K562 (cell line): Measurements from ENCODE around the gene F13A1. TPM values are rescaled to one million over a fixed set of nuclear protein-coding genes. Genes with fewer than 3 reads are reported as not detected.

Experiments used
- PHF21A ChIP-seq: fragments of 450-650 bp; IDR thresholded peaks from 2 replicates; pipeline ENCODE4 v1.6.1; 2017; ENCODE audit warnings: low read depth, borderline replicate concordance
- ZC3H11A ChIP-seq: IDR thresholded peaks from 2 replicates; pipeline ENCODE4 v1.6.1; 2012; ENCODE audit warnings: low read depth, low read length, improper control_type of control experiment
- ZNF253 ChIP-seq: fragments of 250-450 bp; sonication (Bioruptor Pico); conservative IDR thresholded peaks from 2 replicates; pipeline ENCODE4 v1.6.1; 2021; ENCODE audit warnings: mild to moderate bottlenecking
- ZNF589 ChIP-seq: fragments of 200-800 bp; sonication (Bioruptor generic); IDR thresholded peaks from 2 replicates; pipeline ENCODE4 v1.6.1; 2016; ENCODE audit warnings: low read depth, missing genetic modification characterization, missing compliant biosample characterization
- polyA plus RNA-seq, 8 experiments: library from polyadenylated mRNA; depleted of rRNA in 4 of 8; stranded (reverse) in 5 of 8; unstranded in 3 of 8; fragments of >200 nt; fragmentation: Nextera tagmentation in 2 of 8; fragmentation: Illumina TruSeq in 1 of 8; extraction: Ambion mirVana in 2 of 8; extraction: Trizol in 1 of 8; gene quantifications; 2 replicates each; pipeline versions ENCODE4 v1.2.1 to v1.2.3, GENCODE V29; 2011 to 2014; ENCODE audit warnings: inconsistent platforms in 1 of 8, missing spikeins in 1 of 8
- total RNA-seq, 7 experiments: library from RNA; depleted of rRNA in 6 of 7; stranded (reverse); fragments of >200 nt in 6 of 7; fragmentation: Illumina TruSeq in 2 of 7; extraction: Trizol in 2 of 7; gene quantifications; 2 replicates each; pipeline versions ENCODE4 v1.2.1 to v1.2.3, GENCODE V29; 2011 to 2021; ENCODE audit warnings: low replicate concordance in 1 of 7
- TF ChIP-seq, protein P1 (sequence below): fragments of 450-650 bp; IDR thresholded peaks from 2 replicates; pipeline ENCODE4 v1.6.1; 2016; ENCODE audit warnings: low read depth
- TF ChIP-seq, protein P2 (sequence below): fragments of 450-650 bp; IDR thresholded peaks from 2 replicates; pipeline ENCODE4 v1.6.1; 2018; ENCODE audit warnings: mild to moderate bottlenecking, low read depth; ENCODE audit not compliant: partially characterized antibody

The F13A1 gene
- total and polyA plus RNA-seq, 9 of the 15 experiments (the other 6 are each of a cell fraction or from before 2014, with no cell fraction given), result 0.33 TPM; not detected in 8

DNA sequence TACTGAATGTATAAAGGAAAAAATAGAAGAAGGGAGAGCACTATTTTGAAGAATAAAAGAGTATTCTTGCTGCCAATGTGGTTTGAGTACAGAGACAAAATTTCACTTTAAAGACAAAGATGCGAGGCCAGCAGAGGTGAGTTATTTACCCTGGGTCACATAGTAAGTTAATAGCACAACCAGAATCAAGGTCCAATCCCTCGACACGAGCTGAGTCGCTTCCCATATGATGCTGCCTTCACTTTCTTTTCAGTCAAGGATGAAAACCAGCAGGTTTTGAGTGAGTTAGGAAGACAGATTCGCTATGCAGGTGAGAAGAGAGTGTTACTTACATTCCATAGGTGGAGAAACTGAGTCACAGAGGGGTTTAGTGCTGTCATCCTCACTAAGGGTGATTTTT lies 75.8 kb downstream of the F13A1 start (continued):
- TF ChIP-seq, protein P1, sequence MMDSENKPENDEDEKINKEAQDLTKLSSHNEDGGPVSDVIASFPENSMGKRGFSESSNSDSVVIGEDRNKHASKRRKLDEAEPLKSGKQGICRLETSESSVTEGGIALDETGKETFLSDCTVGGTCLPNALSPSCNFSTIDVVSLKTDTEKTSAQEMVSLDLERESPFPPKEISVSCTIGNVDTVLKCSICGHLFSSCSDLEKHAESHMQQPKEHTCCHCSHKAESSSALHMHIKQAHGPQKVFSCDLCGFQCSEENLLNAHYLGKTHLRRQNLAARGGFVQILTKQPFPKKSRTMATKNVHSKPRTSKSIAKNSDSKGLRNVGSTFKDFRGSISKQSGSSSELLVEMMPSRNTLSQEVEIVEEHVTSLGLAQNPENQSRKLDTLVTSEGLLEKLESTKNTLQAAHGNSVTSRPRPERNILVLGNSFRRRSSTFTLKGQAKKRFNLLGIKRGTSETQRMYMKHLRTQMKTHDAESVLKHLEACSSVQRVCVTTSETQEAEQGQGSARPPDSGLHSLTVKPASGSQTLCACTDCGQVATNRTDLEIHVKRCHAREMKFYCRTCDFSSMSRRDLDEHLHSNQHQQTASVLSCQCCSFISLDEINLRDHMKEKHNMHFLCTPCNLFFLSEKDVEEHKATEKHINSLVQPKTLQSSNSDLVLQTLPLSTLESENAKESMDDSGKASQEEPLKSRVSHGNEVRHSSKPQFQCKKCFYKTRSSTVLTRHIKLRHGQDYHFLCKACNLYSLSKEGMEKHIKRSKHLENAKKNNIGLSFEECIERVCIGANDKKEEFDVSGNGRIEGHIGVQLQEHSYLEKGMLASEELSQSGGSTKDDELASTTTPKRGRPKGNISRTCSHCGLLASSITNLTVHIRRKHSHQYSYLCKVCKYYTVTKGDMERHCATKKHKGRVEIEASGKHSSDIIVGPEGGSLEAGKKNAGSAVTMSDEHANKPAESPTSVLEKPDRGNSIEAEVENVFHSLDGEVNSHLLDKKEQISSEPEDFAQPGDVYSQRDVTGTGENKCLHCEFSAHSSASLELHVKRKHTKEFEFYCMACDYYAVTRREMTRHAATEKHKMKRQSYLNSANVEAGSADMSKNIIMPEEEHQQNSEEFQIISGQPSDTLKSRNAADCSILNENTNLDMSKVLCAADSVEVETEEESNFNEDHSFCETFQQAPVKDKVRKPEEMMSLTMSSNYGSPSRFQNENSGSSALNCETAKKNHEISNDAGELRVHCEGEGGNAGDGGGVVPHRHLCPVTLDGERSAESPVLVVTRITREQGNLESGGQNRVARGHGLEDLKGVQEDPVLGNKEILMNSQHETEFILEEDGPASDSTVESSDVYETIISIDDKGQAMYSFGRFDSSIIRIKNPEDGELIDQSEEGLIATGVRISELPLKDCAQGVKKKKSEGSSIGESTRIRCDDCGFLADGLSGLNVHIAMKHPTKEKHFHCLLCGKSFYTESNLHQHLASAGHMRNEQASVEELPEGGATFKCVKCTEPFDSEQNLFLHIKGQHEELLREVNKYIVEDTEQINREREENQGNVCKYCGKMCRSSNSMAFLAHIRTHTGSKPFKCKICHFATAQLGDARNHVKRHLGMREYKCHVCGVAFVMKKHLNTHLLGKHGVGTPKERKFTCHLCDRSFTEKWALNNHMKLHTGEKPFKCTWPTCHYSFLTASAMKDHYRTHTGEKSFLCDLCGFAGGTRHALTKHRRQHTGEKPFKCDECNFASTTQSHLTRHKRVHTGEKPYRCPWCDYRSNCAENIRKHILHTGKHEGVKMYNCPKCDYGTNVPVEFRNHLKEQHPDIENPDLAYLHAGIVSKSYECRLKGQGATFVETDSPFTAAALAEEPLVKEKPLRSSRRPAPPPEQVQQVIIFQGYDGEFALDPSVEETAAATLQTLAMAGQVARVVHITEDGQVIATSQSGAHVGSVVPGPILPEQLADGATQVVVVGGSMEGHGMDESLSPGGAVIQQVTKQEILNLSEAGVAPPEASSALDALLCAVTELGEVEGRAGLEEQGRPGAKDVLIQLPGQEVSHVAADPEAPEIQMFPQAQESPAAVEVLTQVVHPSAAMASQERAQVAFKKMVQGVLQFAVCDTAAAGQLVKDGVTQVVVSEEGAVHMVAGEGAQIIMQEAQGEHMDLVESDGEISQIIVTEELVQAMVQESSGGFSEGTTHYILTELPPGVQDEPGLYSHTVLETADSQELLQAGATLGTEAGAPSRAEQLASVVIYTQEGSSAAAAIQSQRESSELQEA, result no peak
- TF ChIP-seq ZC3H11A (no peak), ZNF589 (CRISPR knock-in tag) (no peak), PHF21A (no peak), ZNF253 (no peak)
- TF ChIP-seq, protein P2, sequence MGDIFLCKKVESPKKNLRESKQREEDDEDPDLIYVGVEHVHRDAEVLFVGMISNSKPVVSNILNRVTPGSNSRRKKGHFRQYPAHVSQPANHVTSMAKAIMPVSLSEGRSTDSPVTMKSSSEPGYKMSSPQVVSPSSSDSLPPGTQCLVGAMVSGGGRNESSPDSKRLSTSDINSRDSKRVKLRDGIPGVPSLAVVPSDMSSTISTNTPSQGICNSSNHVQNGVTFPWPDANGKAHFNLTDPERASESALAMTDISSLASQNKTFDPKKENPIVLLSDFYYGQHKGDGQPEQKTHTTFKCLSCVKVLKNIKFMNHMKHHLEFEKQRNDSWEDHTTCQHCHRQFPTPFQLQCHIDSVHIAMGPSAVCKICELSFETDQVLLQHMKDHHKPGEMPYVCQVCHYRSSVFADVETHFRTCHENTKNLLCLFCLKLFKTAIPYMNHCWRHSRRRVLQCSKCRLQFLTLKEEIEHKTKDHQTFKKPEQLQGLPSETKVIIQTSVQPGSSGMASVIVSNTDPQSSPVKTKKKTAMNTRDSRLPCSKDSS, result no peak
